ENCODE measurements around the gene AKAP13.

The AKAP13 gene

GRCh38 chr15:85496151-85496550, 115.7 kb downstream of the AKAP13 start:
- Histone ChIP-seq H3K27me3 (replicated peaks; ENCODE audit: control insufficient read depth, insufficient read depth, low read length) (no peaks in the 10 kb centered on the region), H3K4me3 (ENCODE audit: low read length) (no peak overlapping the region), H3K4me1 (ENCODE audit: control insufficient read depth, insufficient read depth, low read length) (peaks cover 27% of the 10 kb centered on the region), H3K9me3 (ENCODE audit: control insufficient read depth, low read length) (no peaks in the 10 kb centered on the region), H3K9ac (ENCODE audit: low read length) (no peak overlapping the region), H3K36me3 (ENCODE audit: control insufficient read depth, insufficient read depth, low read length, severe bottlenecking) (no peaks in the 10 kb centered on the region)
- no peak for DNase-seq (ENCODE audit: low read depth)

DNA sequence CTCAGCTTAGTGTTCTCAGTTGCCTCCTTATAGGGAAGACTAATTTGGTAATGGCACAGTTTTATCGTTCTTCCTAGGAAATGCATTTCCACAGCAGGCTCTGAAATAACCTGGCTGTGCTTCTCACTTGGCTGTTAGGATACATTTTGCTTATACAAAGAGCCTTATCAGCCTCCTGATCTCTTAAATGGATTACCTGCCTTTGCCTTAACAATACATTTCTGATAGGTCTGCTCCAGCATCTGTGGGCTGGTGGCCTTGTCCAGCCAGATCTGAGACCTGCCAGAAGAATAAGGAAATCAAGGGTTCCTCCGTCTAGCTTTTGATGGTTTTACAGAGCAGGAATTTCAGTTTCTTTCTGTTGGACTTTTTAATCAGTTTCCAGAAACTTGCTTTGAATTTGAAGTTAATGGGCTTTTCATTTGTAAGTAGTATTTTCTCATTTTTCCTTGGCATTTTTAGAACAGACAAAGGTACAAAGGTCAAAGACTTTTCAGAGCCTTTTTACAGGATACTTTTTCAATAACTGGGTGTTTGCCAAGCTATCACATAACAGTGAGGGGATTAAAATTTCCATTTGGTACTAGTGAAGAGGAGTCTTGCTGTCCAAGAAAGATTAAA, 116.3 kb downstream of the AKAP13 start:
- Histone ChIP-seq H3K27me3 (replicated peaks; ENCODE audit: control insufficient read depth, insufficient read depth, low read length) (no peaks in the 10 kb centered on the region), H3K4me3 (ENCODE audit: low read length) (no peak overlapping the region), H3K9ac (ENCODE audit: low read length) (no peak overlapping the region), H3K36me3 (ENCODE audit: control insufficient read depth, insufficient read depth, low read length, severe bottlenecking) (no peaks in the 10 kb centered on the region), H3K9me3 (ENCODE audit: control insufficient read depth, low read length) (no peaks in the 10 kb centered on the region), H3K4me1 (ENCODE audit: control insufficient read depth, insufficient read depth, low read length) (peaks cover 27% of the 10 kb centered on the region)
- no peak for DNase-seq (ENCODE audit: low read depth)

DNA sequence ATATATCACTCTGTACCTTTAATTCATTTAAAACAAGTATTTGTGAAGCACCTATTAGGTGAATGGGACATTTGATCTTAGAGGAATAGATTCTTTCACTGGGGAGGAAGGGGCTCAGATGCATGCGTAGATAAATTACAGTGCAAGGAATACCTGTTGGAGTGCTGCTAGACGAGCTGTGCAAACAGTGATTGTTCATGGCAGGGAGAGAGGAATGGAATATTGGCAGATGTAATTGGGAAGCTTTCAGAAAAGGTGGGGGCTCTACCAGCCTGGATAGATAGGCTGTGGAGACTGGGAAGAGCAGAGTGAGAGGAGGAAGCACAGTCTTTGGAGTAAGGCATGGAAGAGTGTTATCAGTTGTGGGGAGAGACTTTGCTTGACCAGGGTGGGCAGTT, 116.8 kb downstream of the AKAP13 start:
- H3K9ac ChIP-seq (ENCODE audit: low read length), result no peak overlapping the region
- no peak overlapping the region for H3K4me3 ChIP-seq (ENCODE audit: low read length)
- H3K27me3 ChIP-seq (replicated peaks; ENCODE audit: control insufficient read depth, insufficient read depth, low read length), result no peaks in the 10 kb centered on the region
- no peaks in the 10 kb centered on the region for H3K36me3 ChIP-seq (ENCODE audit: control insufficient read depth, insufficient read depth, low read length, severe bottlenecking)
- H3K4me1 ChIP-seq (ENCODE audit: control insufficient read depth, insufficient read depth, low read length), result peaks cover 27% of the 10 kb centered on the region
- DNase-seq (ENCODE audit: low read depth), result no peak
- no peaks in the 10 kb centered on the region for H3K9me3 ChIP-seq (ENCODE audit: control insufficient read depth, low read length)

- no peaks in the 10 kb centered on the region for H3K27me3 ChIP-seq (replicated peaks; ENCODE audit: control insufficient read depth, insufficient read depth, low read length)
- DNase-seq (ENCODE audit: low read depth), result no peak
- H3K9me3 ChIP-seq (ENCODE audit: control insufficient read depth, low read length), result no peaks in the 10 kb centered on the region
- H3K36me3 ChIP-seq (ENCODE audit: control insufficient read depth, insufficient read depth, low read length, severe bottlenecking), result no peaks in the 10 kb centered on the region
- H3K4me1 ChIP-seq (ENCODE audit: control insufficient read depth, insufficient read depth, low read length), result peaks cover 27% of the 10 kb centered on the region
- no peak overlapping the region for H3K4me3 ChIP-seq (ENCODE audit: low read length)
- H3K9ac ChIP-seq (ENCODE audit: low read length), result no peak overlapping the region
These were observed 118.1 kb downstream of the AKAP13 start for GRCh38 chr15:85498471-85498870.

DNA sequence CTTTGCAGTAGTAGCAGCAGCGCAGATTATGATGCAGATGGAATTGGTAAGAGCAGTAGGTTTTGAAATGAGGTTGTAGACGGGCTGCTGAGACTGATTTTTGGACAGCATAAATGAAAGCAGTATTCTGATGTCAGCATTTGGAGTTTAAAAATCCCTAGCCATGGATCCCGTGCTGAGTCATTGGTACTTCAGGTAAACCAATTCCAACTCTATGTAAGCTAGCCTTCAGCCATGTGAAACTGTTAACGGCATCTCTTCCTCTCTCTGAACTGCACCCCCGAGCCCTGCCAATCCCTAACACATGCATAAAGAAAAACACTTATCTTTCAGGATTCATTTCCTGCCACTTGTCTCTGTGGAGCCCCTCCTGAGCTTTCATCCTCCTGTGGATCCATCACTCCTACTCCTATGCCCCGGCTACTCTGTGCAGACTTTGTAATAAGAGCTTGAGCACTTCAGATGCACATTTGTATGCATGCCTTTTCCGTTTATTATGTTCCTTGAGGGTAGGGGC, 119.0 kb downstream of the AKAP13 start:
- Histone ChIP-seq H3K9me3 (ENCODE audit: control insufficient read depth, low read length) (no peaks in the 10 kb centered on the region), H3K9ac (ENCODE audit: low read length) (no peak overlapping the region), H3K4me3 (ENCODE audit: low read length) (peak overlapping the region; percentile 15), H3K36me3 (ENCODE audit: control insufficient read depth, insufficient read depth, low read length, severe bottlenecking) (no peaks in the 10 kb centered on the region), H3K4me1 (ENCODE audit: control insufficient read depth, insufficient read depth, low read length) (peaks cover 22% of the 10 kb centered on the region), H3K27me3 (replicated peaks; ENCODE audit: control insufficient read depth, insufficient read depth, low read length) (no peaks in the 10 kb centered on the region)
- DNase-seq (ENCODE audit: low read depth), result no peak

DNA sequence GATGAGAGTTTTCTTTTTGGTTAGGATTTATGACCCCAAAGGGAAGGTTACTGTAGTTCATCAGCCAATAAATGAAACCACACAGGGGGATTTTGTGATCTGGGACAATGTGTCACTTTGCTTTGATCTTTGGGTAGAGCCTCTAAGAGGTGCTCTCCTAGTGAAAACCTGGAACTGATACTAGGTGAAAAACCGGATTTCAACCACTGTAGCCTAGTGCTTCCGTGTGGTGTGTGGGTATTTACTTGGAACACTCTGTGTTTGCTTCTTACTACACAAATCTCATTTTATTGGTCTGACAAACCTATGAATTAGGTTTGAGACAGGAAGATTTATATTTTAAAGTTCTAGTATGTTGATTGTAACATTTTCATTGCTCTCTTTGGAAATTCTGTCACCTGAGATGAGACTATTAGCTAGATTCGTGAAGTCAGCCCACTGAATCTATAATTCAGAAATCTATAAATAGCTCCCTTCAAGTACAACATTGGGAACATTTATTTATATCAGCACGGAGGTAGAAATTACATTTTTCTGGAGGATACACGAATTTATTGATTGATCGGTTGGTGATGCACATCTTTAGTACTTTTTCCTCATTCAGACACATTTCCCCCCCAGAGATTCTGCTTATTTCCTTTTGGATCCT, 119.8 kb downstream of the AKAP13 start:
- H3K9ac ChIP-seq (ENCODE audit: low read length), result no peak overlapping the region
- H3K27me3 ChIP-seq (replicated peaks; ENCODE audit: control insufficient read depth, insufficient read depth, low read length), result no peaks in the 10 kb centered on the region
- no peak overlapping the region for H3K4me3 ChIP-seq (ENCODE audit: low read length)
- no peak for DNase-seq (ENCODE audit: low read depth)
- H3K9me3 ChIP-seq (ENCODE audit: control insufficient read depth, low read length), result no peaks in the 10 kb centered on the region
- H3K36me3 ChIP-seq (ENCODE audit: control insufficient read depth, insufficient read depth, low read length, severe bottlenecking), result no peaks in the 10 kb centered on the region
- H3K4me1 ChIP-seq (ENCODE audit: control insufficient read depth, insufficient read depth, low read length), result peaks cover 21% of the 10 kb centered on the region

DNA sequence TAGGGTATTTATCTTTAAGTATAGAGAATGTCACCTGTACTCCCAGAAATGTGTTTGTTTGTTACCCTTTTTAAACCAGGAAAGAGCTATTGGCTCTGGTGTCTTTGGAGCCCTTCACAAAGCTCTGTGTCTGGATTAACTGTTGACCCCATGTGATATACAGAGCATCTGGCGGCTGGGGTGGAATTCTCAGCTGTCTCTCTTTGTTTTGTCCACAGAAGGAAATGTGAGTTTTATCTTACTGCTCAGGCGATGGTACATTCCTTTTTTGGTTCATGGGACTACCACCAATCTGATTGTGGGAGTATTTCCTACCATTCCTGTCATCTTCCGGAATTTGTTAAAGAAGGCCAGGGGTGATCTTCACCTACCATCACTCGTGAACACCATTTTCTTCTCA, 120.3 kb downstream of the AKAP13 start:
- no peaks in the 10 kb centered on the region for H3K27me3 ChIP-seq (replicated peaks; ENCODE audit: control insufficient read depth, insufficient read depth, low read length)
- no peaks in the 10 kb centered on the region for H3K9me3 ChIP-seq (ENCODE audit: control insufficient read depth, low read length)
- no peak for DNase-seq (ENCODE audit: low read depth)
- no peak overlapping the region for H3K9ac ChIP-seq (ENCODE audit: low read length)
- H3K4me1 ChIP-seq (ENCODE audit: control insufficient read depth, insufficient read depth, low read length), result peaks cover 21% of the 10 kb centered on the region
- no peak overlapping the region for H3K4me3 ChIP-seq (ENCODE audit: low read length)
- H3K36me3 ChIP-seq (ENCODE audit: control insufficient read depth, insufficient read depth, low read length, severe bottlenecking), result no peaks in the 10 kb centered on the region

- Histone ChIP-seq H3K27me3 (replicated peaks; ENCODE audit: control insufficient read depth, insufficient read depth, low read length) (no peaks in the 10 kb centered on the region), H3K36me3 (ENCODE audit: control insufficient read depth, insufficient read depth, low read length, severe bottlenecking) (no peaks in the 10 kb centered on the region), H3K4me3 (ENCODE audit: low read length) (no peak overlapping the region)
These were observed 121.2 kb downstream of the AKAP13 start for GRCh38 chr15:85501574-85501973.

GRCh38 chr15:85503151-85503799, 122.9 kb downstream of the AKAP13 start:
- no peak overlapping the region for H3K9ac ChIP-seq (ENCODE audit: low read length)

More at GRCh38 chr15:85501574-85501973, 121.2 kb downstream of the AKAP13 start:
- Histone ChIP-seq H3K9me3 (ENCODE audit: control insufficient read depth, low read length) (no peaks in the 10 kb centered on the region), H3K9ac (ENCODE audit: low read length) (no peak overlapping the region), H3K4me1 (ENCODE audit: control insufficient read depth, insufficient read depth, low read length) (peaks cover 21% of the 10 kb centered on the region)
- DNase-seq (ENCODE audit: low read depth), result no peak

DNA sequence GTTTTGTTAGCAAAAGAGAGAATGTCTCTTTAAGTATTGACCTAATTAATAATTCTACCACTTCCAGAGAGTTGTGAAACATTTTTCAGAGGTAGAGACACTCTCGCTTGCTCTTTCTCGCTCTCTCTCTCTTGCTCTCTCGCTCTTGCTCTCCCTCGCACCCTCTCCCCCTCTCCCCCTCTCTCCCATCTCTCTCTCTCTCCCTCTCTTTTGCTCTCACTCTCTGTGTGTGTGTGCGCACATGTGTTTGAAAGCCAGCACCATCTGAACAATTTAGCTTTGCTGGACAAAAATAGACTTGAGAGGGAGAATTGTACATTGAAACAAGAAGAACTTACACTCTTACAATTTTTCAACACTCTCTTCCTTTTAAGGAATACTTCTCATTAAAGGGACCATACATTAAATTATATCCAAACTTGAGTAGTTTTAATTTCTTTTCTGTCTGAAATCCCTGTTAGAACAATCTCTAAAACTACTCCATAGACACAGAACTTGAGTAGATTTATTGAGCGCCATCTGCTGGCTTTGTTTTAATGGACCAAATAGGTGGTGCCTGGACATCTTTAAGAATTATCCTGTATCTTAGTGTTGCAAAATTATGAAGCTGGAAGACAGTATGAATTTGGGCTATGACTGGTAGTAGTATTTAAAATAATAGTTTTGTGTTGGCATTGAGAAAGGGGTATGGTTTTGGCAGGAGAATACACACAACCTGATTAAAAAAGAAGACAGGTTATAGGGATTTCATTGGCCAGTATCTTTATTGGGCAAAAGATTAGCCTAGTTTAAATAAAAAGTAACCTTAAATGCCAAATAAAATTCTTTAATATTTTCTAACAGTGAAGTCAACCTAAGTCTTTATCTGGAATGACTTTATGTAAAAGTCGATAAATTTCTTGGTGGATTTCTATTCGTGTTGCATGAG, 124.6 kb downstream of the AKAP13 start:
- peak; percentile 90 for DNase-seq (ENCODE audit: low read depth)
- no peaks in the 10 kb centered on the region for H3K27me3 ChIP-seq (replicated peaks; ENCODE audit: control insufficient read depth, insufficient read depth, low read length)

More at GRCh38 chr15:85503151-85503799, 122.9 kb downstream of the AKAP13 start:
- no peaks in the 10 kb centered on the region for H3K27me3 ChIP-seq (replicated peaks; ENCODE audit: control insufficient read depth, insufficient read depth, low read length)
- H3K9me3 ChIP-seq (ENCODE audit: control insufficient read depth, low read length), result no peaks in the 10 kb centered on the region
- H3K4me3 ChIP-seq (ENCODE audit: low read length), result no peak overlapping the region
- no peaks in the 10 kb centered on the region for H3K36me3 ChIP-seq (ENCODE audit: control insufficient read depth, insufficient read depth, low read length, severe bottlenecking)
- DNase-seq (ENCODE audit: low read depth), result no peak
- H3K4me1 ChIP-seq (ENCODE audit: control insufficient read depth, insufficient read depth, low read length), result peaks cover 21% of the 10 kb centered on the region

GRCh38 chr15:85507114-85507513, 126.7 kb downstream of the AKAP13 start:
- H3K4me1 ChIP-seq (ENCODE audit: control insufficient read depth, insufficient read depth, low read length), result peaks cover 6% of the 10 kb centered on the region
- H3K27me3 ChIP-seq (replicated peaks; ENCODE audit: control insufficient read depth, insufficient read depth, low read length), result no peaks in the 10 kb centered on the region
- no peaks in the 10 kb centered on the region for H3K36me3 ChIP-seq (ENCODE audit: control insufficient read depth, insufficient read depth, low read length, severe bottlenecking)
- DNase-seq (ENCODE audit: low read depth), result no peak
- H3K9ac ChIP-seq (ENCODE audit: low read length), result no peak overlapping the region
- no peaks in the 10 kb centered on the region for H3K9me3 ChIP-seq (ENCODE audit: control insufficient read depth, low read length)
- no peak overlapping the region for H3K4me3 ChIP-seq (ENCODE audit: low read length)

More for the DNA sequence above, 124.6 kb downstream of the AKAP13 start:
- H3K4me1 ChIP-seq (ENCODE audit: control insufficient read depth, insufficient read depth, low read length), result peaks cover 9% of the 10 kb centered on the region
- H3K36me3 ChIP-seq (ENCODE audit: control insufficient read depth, insufficient read depth, low read length, severe bottlenecking), result no peaks in the 10 kb centered on the region
- no peaks in the 10 kb centered on the region for H3K9me3 ChIP-seq (ENCODE audit: control insufficient read depth, low read length)
- H3K4me3 ChIP-seq (ENCODE audit: low read length), result no peak overlapping the region
- peak overlapping the region; percentile 63 for H3K9ac ChIP-seq (ENCODE audit: low read length)
